T47D (cell line): ENCODE measurements around the gene TTYH3.
"Not testable (repeated sequence)": the region's sequence is repeated elsewhere in the genome, so short reads cannot be mapped to it uniquely, and the experiment has no call there.

Experiments
- DNase-seq, 2 experiments: peaks; one replicate each; pipeline versions ENCODE4 v3.0.0 to v3.0.0-alpha.2; 2011 to 2012; ENCODE audit warnings: low read depth in 1 of 2, low spot score in 1 of 2
- JUND ChIP-seq: IDR thresholded peaks from 2 replicates; pipeline ENCODE4 v1.6.1; 2012; ENCODE audit warnings: low read depth
- in situ Hi-C: cut with HindIII; loops from 2 replicates; pipeline ENCODE4 v1.10.0; 2016; ENCODE audit warnings: low sequenced_read_pairs, low pct_unique_long_range_greater_than_20kb

Gene TTYH3, protein sequence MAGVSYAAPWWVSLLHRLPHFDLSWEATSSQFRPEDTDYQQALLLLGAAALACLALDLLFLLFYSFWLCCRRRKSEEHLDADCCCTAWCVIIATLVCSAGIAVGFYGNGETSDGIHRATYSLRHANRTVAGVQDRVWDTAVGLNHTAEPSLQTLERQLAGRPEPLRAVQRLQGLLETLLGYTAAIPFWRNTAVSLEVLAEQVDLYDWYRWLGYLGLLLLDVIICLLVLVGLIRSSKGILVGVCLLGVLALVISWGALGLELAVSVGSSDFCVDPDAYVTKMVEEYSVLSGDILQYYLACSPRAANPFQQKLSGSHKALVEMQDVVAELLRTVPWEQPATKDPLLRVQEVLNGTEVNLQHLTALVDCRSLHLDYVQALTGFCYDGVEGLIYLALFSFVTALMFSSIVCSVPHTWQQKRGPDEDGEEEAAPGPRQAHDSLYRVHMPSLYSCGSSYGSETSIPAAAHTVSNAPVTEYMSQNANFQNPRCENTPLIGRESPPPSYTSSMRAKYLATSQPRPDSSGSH

DNA sequence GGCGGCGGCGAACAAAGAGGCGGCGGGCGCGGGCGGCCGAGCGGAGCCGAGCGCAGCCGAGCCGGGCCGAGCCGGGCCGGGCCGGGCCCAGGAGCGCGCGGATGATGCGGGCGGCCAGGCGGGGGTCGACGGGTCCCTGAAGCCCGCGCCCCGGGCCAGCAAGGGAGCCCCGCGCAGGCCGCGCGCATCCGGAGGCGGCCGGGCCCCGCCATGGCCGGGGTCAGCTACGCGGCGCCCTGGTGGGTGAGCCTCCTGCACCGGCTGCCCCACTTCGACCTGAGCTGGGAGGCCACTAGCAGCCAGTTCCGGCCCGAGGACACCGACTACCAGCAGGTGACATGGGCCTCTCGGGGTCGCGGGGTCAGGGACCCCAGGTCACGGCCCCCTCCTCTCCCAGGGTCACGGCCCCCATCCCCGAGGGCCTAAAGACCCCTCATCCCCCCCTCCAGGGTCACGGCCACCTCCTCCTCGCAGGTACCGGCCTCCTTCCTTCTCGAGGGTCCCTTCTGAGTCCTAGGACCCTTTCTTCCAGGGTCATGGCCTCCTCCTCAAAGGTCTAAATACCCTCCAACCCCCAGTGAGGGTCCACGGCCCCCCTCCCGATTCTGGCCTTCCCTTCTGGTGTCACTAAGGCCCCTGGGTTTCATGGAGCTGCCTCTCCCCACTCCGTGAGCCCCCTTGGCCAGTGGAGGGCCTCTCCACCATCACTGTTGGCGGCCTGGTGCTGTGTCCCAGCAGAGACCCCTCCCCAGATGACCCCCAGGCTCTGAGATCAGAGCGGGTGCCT, at the start of gene TTYH3:
Gene TTYH3 (plus strand): TSS at position 41 of the 787 bp plus-strand sequence. CDS start 170 bp downstream, at position 211.
- TF ChIP-seq JUND, result no peak
- no peak for DNase-seq
- in situ Hi-C loops, result no loop called here

- TF ChIP-seq JUND, result no peak
- in situ Hi-C loops, result no loop called here
- DNase-seq, result no peak
Observed at GRCh38 chr7:2582006-2582735, 49.6 kb upstream of the TTYH3 start.

DNA sequence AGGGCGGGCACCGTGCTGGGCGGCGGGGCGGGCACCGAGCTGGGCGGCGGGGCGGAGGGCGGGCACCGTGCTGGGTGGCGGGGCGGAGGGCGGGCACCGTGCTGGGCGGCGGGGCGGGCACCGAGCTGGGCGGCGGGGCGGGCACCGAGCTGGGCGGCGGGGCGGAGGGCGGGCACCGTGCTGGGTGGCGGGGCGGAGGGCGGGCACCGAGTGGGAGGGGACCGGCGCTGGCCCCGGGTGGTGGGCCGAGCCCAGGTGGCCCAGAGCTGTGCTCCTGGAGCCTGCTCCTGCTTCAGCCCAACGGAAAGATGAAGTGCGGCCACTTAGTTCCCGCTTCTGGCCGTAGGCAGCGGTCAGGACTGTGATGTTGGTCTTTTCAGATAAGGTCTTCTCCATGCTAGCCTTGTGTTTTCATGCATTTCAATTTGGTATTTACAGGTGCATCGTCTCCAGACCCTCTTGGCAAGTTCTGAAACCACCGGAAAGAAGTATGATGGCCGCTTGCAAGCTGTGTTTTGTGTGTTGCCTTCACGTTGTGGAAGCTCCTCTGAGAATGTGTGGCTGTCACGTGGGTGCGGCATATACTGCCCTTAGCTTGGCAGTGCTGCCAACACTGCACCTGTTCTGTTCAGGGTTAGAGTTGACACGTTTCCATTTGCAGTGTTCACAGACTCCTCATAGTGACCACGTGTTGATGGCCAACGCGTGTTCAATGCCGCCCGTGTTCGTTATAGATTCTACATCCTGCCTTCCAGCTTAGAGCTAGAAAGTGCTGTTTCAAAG, 47.8 kb upstream of the TTYH3 start:
- DNase-seq, result no peak
- in situ Hi-C loops, result no loop called here
- no peak for TF ChIP-seq JUND

DNA sequence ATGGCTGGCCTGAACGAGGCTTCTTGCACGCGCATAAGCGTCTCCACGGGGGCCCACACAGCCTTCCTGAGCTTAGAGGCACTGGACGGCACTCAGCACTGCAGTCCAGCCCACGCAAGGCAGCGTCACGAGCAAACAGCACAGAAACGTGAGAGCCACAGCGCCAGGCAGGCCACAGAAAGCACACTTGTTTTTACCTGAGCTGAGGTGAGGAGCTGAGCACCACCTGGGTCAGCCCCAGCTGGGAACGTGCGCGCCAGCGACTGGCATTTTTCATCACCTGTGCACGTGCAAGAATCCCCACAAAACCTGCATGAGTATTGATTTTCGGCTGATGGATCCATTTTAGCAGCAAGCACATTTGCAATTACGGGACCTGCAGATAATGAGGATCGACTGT, 46.3 kb upstream of the TTYH3 start:
- TF ChIP-seq JUND, result no peak
- in situ Hi-C loops, result no loop called here
- no peak for DNase-seq

DNA sequence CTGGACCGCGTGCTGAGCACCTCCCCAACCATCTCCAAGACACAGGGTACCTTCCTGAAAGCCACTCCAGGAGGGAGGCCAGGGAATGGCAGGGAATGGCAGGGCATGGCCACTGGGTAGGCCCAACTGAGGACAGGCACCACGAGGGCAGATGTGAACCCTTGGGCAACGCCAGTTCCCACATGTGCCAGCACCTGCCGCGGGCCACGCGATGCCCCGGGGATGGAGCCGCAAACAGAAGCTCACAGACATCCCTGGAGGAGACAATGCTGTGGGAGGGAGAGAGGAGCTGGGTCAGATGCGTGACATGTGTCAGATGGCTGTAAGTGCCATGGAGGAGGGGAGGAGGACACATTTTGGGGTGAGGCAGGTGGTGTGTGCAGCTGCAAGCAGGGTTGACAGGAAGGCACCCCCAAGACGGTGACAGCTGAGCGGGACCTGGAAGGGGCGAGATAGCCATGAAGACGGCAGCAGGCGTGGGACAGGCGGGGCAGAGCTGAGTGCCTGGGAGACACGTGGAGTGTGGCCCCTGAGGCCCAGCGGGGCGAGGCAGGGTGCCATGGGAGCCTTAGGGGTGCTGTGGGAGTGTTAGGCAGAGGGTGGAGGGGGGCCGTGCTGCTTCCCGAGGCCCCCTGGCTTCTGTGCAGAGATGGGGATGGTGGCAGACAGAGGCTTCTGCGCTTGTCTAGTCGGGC, 45.3 kb upstream of the TTYH3 start:
- DNase-seq, result no peak
- in situ Hi-C loops, result no loop called here
- no peak for TF ChIP-seq JUND

DNA sequence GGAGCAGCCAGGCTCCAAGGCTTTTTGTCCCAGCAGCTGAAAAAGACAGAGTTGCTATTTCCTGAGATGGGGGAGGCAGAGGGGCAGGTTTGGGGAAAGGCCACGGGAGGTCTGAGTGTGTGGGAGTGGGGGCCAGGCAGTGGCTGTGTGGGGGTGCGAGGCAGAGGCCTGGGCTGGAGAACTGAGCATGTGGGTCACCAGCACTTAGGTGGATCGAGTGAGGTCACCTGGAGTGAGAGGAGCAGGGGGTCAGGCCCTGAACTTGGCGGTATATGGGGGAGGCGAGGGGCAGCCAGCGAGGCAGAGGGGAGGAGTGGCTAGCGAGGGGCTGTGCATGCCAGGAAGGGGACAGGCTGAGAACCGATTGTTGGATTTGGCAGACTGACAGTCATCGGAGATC, 44.7 kb upstream of the TTYH3 start:
- in situ Hi-C loops, result no loop called here
- no peak for TF ChIP-seq JUND
- DNase-seq, result no peak

- in situ Hi-C loops, result no loop called here
- no peak for TF ChIP-seq JUND
- no peak for DNase-seq
Observed at GRCh38 chr7:2587778-2588177, 44.0 kb upstream of the TTYH3 start.

DNA sequence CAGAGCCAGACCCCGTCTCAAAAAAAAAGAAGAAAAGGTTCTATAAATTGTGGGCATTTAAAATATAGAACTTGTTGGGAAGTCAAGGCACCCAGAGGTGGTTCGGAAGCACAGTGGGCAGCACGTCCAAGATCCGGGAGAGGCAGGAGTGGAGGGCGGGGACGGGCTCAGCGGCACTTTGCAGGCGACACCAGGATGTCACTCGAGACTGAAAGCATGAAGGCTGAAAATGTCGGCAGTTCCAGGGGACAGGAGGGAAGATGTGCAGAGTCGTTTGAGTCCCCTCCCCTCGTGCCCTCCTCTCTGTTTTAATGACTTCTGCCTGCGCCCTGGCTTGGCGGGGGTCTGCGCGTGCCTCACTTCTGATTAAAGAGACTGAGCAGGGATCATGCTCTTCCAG, 42.4 kb upstream of the TTYH3 start:
- in situ Hi-C loops, result no loop called here
- DNase-seq, result no peak
- TF ChIP-seq JUND, result no peak

DNA sequence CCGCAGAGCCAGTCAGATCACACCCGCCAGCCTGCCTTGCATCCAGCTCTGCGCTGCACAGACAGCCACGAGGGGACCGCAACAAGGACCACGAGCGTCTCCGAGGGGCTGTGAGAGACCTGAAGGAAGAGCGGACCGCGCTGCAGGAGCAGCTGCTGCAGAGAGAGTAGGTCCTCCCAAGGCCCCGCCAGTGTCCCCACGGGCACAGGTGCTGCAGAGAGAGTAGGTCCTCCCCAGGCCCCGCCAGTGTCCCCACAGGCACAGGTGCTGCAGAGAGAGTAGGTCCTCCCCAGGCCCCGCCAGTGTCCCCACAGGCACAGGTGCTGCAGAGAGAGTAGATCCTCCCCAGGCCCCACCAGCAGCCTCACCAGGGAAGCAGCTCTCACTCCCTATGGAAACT, 41.8 kb upstream of the TTYH3 start:
- in situ Hi-C loops, DNase-seq: not testable (repeated sequence)

DNA sequence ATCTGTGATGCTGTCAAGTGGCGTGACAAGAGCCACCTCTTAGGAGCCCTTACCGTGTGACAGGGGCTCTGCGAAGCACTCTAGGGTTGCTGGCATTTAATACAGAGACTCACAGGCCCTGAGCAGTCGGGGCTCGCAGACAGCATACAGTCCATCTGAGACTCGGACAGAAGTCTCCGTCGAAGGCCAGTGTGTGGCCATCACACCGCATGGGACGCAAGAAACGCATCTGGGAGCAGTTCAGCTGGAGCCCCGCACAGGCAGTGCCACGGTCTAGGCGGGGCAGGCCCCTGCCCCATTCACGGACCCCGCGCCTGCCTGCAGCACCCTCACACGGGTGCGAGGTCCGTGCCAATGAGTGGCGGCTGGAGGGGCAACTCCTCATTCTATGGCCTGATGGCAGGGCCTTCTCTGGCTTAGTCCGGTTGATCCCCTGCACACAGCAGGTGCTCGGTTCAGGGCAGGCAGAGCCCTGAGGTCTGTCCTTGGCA, 39.4 kb upstream of the TTYH3 start:
- in situ Hi-C loops, result no loop called here
- no peak for TF ChIP-seq JUND
- no peak for DNase-seq

DNA sequence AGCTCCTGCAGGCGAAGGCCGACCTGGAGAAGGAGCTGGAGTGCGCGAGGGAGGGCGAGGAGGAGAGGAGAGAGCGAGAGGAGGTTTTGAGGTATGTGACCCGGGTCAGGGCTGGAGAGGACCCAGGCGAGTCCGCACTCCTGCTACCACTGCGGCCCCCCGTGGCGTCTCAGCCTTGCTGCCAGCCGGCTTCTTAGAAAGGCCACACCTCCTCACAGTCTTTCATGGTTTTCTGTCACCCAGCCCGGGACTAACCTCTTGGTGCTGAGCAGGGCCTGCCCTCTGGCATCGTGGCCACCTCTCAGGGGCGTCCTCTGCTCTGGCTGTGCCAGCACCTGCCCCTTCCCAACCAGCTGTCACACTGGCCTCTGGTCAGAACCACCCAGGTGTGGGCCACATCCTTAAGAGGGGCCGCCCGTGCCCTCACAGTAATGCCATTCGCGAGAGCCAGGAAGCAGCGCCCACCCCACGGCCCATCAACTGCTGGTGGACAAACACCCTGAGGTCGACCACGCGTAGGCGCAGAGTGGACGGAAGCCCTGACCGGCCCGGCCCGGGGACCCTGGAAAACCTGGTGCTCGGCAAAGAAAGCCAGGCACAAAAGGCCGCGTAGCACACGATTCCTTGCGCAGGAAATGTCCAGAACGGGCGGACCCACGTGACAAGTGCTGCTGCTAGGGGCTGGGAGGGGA, 38.6 kb upstream of the TTYH3 start:
- no peak for DNase-seq
- in situ Hi-C loops, result no loop called here
- no peak for TF ChIP-seq JUND
